ENCODE results near the gene LAPTM5. TPM values are rescaled to one million over a fixed set of nuclear protein-coding genes. Genes with fewer than 3 reads are reported as not detected.

LAPTM5 gene
- total and polyA plus RNA-seq, 2 of the 8 experiments (the other 6 are each of a cell fraction or from before 2014, with no cell fraction given), result 0.37 to 1.4 TPM

GRCh38 chr1:30731806-30732276 is 25.7 kb downstream of the LAPTM5 start (continued):
- no peak for TF ChIP-seq CHD7 (IDR thresholded peaks at IDR 0.05; ENCODE audit: insufficient replicate concordance, low read length)
- TF ChIP-seq RBBP5 (IDR thresholded peaks at IDR 0.05; ENCODE audit: borderline replicate concordance, low read depth, low read length), result no peak
- no peak for TF ChIP-seq CHD1 (IDR thresholded peaks at IDR 0.05; ENCODE audit: low read depth, low read length)
- TF ChIP-seq, protein P1, sequence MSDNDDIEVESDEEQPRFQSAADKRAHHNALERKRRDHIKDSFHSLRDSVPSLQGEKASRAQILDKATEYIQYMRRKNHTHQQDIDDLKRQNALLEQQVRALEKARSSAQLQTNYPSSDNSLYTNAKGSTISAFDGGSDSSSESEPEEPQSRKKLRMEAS (IDR thresholded peaks at IDR 0.05), result no peak
- TF ChIP-seq EZH2 (IDR thresholded peaks at IDR 0.05; ENCODE audit: low read depth, low read length, severe bottlenecking), result no peak
- TF ChIP-seq HDAC2 (IDR thresholded peaks at IDR 0.05; ENCODE audit: borderline replicate concordance in 1 of 2, low read depth in 2 of 2, low read length in 2 of 2), result no peak
- no peak for TF ChIP-seq TCF12 (IDR thresholded peaks at IDR 0.05; ENCODE audit: low read depth, low read length)
- TF ChIP-seq BCL11A (IDR thresholded peaks at IDR 0.05; ENCODE audit: low read depth in 2 of 2, low read length in 2 of 2), result no peak
- no peak for TF ChIP-seq SIN3A (conservative IDR thresholded peaks at IDR 0.05 in 1 of 2, IDR thresholded peaks at IDR 0.05 in 1 of 2; ENCODE audit: low read depth in 1 of 2, low read length in 2 of 2)
